Nephron progenitor cell (in vitro differentiated cells): ENCODE data around the gene ATP6V1E1.
A peak's percentile ranks its signal among the peaks of the same experiment; 100 is the strongest.

Experiments
- DNase-seq: peaks from one replicate; pipeline ENCODE4 v3.0.0; 2021
- H3K27ac Mint-ChIP-seq: 2 replicates; pipeline ENCODE4 v1.8.0; 2021; ENCODE audit warnings: mild to moderate bottlenecking, moderate library complexity, mixed read lengths
- H3K27me3 Mint-ChIP-seq: 2 replicates; pipeline ENCODE4 v1.8.0; 2021; ENCODE audit warnings: mild to moderate bottlenecking, low read depth, mixed read lengths; ENCODE audit not compliant: poor library complexity
- H3K36me3 Mint-ChIP-seq: 2 replicates; pipeline ENCODE4 v1.8.0; 2021; ENCODE audit warnings: low read depth, mixed read lengths
- H3K4me1 Mint-ChIP-seq: 2 replicates; pipeline ENCODE4 v1.8.0; 2021; ENCODE audit warnings: mixed read lengths
- H3K4me3 Mint-ChIP-seq: 2 replicates; pipeline ENCODE4 v1.8.0; 2021; ENCODE audit warnings: mild to moderate bottlenecking, moderate library complexity, mixed read lengths
- H3K9me3 Mint-ChIP-seq: 2 replicates; pipeline ENCODE4 v1.8.0; 2021; ENCODE audit warnings: mild to moderate bottlenecking, moderate library complexity, mixed read lengths
- TF ChIP-seq, protein P1 (sequence below): fragments of 200-600 bp; sonication (generic); IDR thresholded peaks from 2 replicates; pipeline ENCODE4 v1.5.0; 2021; ENCODE audit warnings: antibody characterized with exemption

The ATP6V1E1 gene

DNA sequence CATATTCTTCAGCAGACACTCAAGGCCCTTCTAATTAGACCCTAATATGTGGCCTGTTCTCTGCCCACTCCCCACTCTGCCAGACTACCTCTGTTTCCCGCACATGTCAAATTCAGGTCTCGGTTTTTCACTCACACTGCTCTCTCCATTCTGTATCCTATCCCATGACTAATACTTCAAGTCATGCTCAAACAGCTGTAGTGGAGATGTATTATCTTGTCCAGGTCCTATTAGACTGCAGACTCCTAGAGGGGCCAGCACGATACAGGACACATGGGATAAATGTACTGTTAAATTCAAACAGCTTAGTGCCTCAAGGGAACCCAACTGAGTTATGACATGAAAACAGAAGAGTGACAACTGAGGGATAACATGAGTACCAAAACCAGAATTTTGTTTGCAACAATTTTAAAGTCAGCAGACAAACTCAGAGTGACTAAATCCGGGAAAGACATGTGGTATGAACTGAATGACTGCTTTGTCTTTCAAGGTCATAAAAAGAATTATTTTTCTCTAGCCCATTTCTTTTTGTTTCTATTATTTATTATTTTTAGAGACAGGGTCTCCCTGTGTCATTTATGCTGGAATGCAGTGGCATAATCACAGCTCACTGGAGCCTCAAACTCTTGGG is 20.5 kb downstream of the ATP6V1E1 start:
- H3K9me3 Mint-ChIP-seq = no peaks in the 10 kb centered on the region
- H3K27ac Mint-ChIP-seq = peak overlapping the region; percentile 43
- H3K4me1 Mint-ChIP-seq = no peaks in the 10 kb centered on the region
- H3K4me3 Mint-ChIP-seq = no peak overlapping the region
- TF ChIP-seq, protein P1, sequence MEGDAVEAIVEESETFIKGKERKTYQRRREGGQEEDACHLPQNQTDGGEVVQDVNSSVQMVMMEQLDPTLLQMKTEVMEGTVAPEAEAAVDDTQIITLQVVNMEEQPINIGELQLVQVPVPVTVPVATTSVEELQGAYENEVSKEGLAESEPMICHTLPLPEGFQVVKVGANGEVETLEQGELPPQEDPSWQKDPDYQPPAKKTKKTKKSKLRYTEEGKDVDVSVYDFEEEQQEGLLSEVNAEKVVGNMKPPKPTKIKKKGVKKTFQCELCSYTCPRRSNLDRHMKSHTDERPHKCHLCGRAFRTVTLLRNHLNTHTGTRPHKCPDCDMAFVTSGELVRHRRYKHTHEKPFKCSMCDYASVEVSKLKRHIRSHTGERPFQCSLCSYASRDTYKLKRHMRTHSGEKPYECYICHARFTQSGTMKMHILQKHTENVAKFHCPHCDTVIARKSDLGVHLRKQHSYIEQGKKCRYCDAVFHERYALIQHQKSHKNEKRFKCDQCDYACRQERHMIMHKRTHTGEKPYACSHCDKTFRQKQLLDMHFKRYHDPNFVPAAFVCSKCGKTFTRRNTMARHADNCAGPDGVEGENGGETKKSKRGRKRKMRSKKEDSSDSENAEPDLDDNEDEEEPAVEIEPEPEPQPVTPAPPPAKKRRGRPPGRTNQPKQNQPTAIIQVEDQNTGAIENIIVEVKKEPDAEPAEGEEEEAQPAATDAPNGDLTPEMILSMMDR = no peak
- H3K36me3 Mint-ChIP-seq = peaks cover 39% of the 10 kb centered on the region
- DNase-seq = no peak
- H3K27me3 Mint-ChIP-seq = no peaks in the 10 kb centered on the region

GRCh38 chr22:17606496-17606895 is 22.1 kb downstream of the ATP6V1E1 start:
- no peaks in the 10 kb centered on the region for H3K9me3 Mint-ChIP-seq
- H3K4me3 Mint-ChIP-seq = no peak overlapping the region
- H3K36me3 Mint-ChIP-seq = peaks cover 24% of the 10 kb centered on the region
- no peak for DNase-seq
- H3K27ac Mint-ChIP-seq = no peak overlapping the region
- no peaks in the 10 kb centered on the region for H3K4me1 Mint-ChIP-seq
- TF ChIP-seq, protein P1 = no peak
- no peaks in the 10 kb centered on the region for H3K27me3 Mint-ChIP-seq

- no peak overlapping the region for H3K27ac Mint-ChIP-seq
- TF ChIP-seq, protein P1 = no peak
- H3K9me3 Mint-ChIP-seq = no peaks in the 10 kb centered on the region
- peaks cover 19% of the 10 kb centered on the region for H3K36me3 Mint-ChIP-seq
- H3K27me3 Mint-ChIP-seq = no peaks in the 10 kb centered on the region
- DNase-seq = no peak
- no peak overlapping the region for H3K4me3 Mint-ChIP-seq
- H3K4me1 Mint-ChIP-seq = no peaks in the 10 kb centered on the region
Observed at GRCh38 chr22:17603668-17604067, 24.9 kb downstream of the ATP6V1E1 start.

DNA sequence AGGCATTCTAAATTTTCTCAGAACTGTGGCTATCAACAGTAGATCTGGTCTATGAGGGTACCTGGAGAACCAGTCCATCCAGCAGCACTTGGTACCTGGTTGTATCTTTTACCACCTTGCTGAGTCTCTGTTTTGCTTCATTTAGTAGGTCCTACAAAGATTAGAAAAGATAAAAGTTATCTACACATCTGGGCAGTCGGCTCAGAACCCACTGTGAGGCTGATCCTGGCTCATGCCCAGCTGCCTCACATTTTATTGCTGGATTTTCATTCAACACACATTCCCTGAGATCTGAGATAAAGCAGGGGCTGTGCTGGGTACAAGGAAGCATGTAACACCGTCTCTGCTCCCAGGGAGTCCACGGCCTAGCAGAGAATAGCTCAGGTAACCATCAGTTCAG is 27.5 kb downstream of the ATP6V1E1 start:
- Mint-ChIP-seq H3K27me3 (no peaks in the 10 kb centered on the region), H3K4me3 (no peak overlapping the region), H3K4me1 (peaks cover 5% of the 10 kb centered on the region), H3K27ac (peak overlapping the region; percentile 95), H3K9me3 (peaks cover 8% of the 10 kb centered on the region), H3K36me3 (peaks cover 45% of the 10 kb centered on the region)
- no peak for DNase-seq
- TF ChIP-seq, protein P1 = no peak

GRCh38 chr22:17598318-17598717 is 30.2 kb downstream of the ATP6V1E1 start:
- TF ChIP-seq, protein P1 = no peak
- Mint-ChIP-seq H3K4me3 (no peak overlapping the region), H3K27me3 (no peaks in the 10 kb centered on the region), H3K36me3 (peaks cover 60% of the 10 kb centered on the region), H3K4me1 (peaks cover 5% of the 10 kb centered on the region), H3K9me3 (peaks cover 8% of the 10 kb centered on the region), H3K27ac (no peak overlapping the region)
- DNase-seq = no peak

DNA sequence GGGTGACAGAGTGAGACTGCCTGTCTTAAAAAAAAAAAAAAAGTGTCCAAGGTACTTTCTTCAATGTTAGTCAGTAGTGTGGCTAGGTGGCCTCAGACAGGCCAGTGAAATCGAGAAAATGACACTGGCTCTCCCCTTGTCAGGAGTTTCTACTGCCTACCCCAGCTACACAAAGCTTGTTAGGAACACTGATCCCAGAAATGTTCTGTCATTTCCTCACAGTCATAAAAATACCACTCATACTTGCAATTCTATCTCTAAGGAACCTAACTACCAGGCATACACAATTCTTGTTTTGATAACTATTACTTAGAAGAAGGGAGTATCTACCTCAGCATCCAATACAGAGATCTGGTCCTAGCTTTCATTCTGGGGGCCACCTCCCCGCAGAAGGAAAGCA is 31.3 kb downstream of the ATP6V1E1 start:
- H3K27ac Mint-ChIP-seq = no peak overlapping the region
- TF ChIP-seq, protein P1 = no peak

More for the DNA sequence above, 31.3 kb downstream of the ATP6V1E1 start:
- DNase-seq = no peak
- Mint-ChIP-seq H3K36me3 (peaks cover 69% of the 10 kb centered on the region), H3K4me3 (no peak overlapping the region), H3K9me3 (peaks cover 8% of the 10 kb centered on the region), H3K27me3 (no peaks in the 10 kb centered on the region), H3K4me1 (peaks cover 5% of the 10 kb centered on the region)
